Kasumi-1 (cell line): ENCODE measurements around the gene DCDC2B.

Source experiments
- DNase-seq, 2 experiments: peaks; one replicate each; lab custom pipeline; 2025; lab: John Stamatoyannopoulos, UW

The DCDC2B gene

GRCh38 chr1:32223683-32224082 lies 14.8 kb downstream of the DCDC2B start:
- DNase-seq = no peak

GRCh38 chr1:32224285-32224684 lies 15.4 kb downstream of the DCDC2B start:
- DNase-seq = no peak

- no peak for DNase-seq
These were observed 19.9 kb downstream of the DCDC2B start for GRCh38 chr1:32228771-32229170.

- DNase-seq = no peak
These were observed 23.0 kb downstream of the DCDC2B start for GRCh38 chr1:32231843-32232432.

GRCh38 chr1:32232558-32233304 lies 23.8 kb downstream of the DCDC2B start:
- no peak for DNase-seq

- no peak for DNase-seq
These were observed 25.9 kb downstream of the DCDC2B start for GRCh38 chr1:32234792-32235191.

- no peak for DNase-seq
These were observed 30.4 kb downstream of the DCDC2B start for GRCh38 chr1:32239337-32239736.

- DNase-seq = no peak
These were observed 30.9 kb downstream of the DCDC2B start for GRCh38 chr1:32239790-32240139.

- DNase-seq = peak; percentile 51 to 68
These were observed 31.5 kb downstream of the DCDC2B start for GRCh38 chr1:32240140-32240951.

GRCh38 chr1:32241001-32241763 lies 32.3 kb downstream of the DCDC2B start:
- DNase-seq = peak in 1 of 2 experiments; percentile 33

GRCh38 chr1:32242341-32242851 lies 33.5 kb downstream of the DCDC2B start:
- DNase-seq = peak; percentile 58 to 61

GRCh38 chr1:32246888-32247273 lies 38.0 kb downstream of the DCDC2B start, which contains the start of gene FAM167B:
FAM167B (plus strand) TSS chr1:32247222; CDS start chr1:32247422, 200 bp downstream.
- DNase-seq = no peak

GRCh38 chr1:32247452-32247851 lies 38.6 kb downstream of the DCDC2B start:
- no peak for DNase-seq

- peak; percentile 54 to 61 for DNase-seq
These were observed 39.3 kb downstream of the DCDC2B start for GRCh38 chr1:32247983-32248889.

GRCh38 chr1:32249831-32250525 lies 41.1 kb downstream of the DCDC2B start:
- DNase-seq = peak; percentile 60 to 71

GRCh38 chr1:32250893-32251716 lies 42.2 kb downstream of the DCDC2B start, which contains the start of gene LCK:
LCK (plus strand) TSS chr1:32251265; CDS start chr1:32274330, 23,065 bp downstream.
- no peak for DNase-seq

GRCh38 chr1:32255072-32256071 lies 46.5 kb downstream of the DCDC2B start:
- no peak for DNase-seq
